HG03095 (cell line): Measurements from ENCODE around the gene C1orf198.

Source experiments
- ATAC-seq: cut with Tn5 transposase; IDR thresholded peaks from one replicate; pipeline ENCODE4 v1.9.1; 2021; ENCODE audit warnings: moderate library complexity; ENCODE audit not compliant: unreplicated experiment

C1orf198 gene, protein sequence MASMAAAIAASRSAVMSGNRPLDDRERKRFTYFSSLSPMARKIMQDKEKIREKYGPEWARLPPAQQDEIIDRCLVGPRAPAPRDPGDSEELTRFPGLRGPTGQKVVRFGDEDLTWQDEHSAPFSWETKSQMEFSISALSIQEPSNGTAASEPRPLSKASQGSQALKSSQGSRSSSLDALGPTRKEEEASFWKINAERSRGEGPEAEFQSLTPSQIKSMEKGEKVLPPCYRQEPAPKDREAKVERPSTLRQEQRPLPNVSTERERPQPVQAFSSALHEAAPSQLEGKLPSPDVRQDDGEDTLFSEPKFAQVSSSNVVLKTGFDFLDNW

DNA sequence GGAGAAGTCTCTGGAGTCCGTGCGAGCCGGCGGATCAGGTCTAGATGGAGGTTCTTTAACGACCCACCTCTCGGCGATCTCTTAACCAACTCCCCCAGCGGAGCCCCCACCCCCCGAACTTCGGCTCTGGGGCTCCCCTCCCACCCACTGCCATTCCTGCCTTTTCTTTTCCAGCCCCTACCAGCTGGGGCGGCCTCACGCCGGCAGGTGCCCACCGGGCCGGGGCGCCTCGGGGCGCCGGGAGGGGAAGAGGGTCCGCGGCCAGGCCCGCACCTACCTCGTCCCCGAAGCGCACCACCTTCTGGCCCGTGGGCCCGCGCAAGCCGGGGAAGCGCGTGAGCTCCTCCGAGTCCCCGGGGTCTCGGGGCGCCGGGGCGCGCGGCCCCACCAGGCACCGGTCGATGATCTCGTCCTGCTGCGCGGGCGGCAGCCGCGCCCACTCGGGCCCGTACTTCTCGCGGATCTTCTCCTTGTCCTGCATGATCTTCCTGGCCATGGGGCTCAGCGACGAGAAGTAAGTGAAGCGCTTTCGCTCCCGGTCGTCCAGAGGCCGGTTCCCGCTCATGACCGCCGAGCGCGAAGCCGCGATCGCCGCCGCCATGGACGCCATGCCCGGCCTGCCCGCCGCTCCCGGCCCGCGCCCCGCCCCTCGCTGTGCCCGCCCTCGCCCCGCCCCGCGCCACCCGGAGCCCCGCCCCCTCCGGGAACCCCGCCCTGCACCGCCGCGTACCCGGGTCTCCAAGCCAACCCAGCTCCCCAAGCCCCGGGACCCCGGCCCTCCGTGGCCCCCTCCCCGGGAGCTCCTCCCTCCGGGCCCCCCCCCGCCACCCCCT lies at the start of gene C1orf198:
TSS of gene C1orf198 (minus strand) at position 619 of the 833 bp plus-strand sequence. CDS start at position 610, 9 bp downstream.
- ATAC-seq, result peak; percentile 72

DNA sequence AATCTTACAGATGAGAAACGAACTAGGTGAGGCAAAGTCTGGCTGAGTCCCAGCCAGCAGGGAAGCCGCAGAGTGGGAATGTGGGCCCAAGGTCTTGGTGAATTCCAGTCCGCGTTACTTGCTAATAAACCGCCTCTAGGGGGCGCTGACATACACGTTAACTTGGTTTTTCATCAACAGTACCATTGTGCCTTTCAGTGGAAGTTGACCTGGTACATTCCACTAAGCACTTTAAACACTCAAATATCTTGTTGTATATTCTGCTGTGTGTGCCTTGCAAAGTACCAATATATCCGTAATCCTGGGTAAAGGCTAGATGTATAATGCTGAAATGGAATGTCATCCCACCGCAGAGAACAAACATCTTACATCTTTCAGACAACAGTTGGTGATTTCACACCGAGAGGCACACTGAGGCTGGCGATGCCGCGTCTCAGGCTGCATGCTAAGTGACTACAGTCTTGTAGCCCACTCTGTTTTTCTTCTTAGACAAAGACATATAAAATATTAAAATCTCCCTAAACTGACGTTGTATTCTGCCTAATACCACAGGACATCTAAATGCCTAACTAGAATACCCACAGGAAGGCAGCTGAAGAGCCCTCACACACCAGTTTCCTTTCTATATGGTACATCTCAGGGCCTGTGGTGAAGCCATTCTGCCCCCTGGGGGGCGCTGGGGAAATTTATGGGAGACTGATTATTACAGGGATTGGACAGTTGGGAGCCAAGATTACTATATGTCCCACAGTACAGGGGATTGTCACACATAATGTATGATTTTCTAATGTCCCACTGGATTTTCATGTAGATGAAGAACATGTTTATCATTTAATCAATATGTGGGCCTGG lies 49.2 kb upstream of the C1orf198 start:
- peak; percentile 64 for ATAC-seq

DNA sequence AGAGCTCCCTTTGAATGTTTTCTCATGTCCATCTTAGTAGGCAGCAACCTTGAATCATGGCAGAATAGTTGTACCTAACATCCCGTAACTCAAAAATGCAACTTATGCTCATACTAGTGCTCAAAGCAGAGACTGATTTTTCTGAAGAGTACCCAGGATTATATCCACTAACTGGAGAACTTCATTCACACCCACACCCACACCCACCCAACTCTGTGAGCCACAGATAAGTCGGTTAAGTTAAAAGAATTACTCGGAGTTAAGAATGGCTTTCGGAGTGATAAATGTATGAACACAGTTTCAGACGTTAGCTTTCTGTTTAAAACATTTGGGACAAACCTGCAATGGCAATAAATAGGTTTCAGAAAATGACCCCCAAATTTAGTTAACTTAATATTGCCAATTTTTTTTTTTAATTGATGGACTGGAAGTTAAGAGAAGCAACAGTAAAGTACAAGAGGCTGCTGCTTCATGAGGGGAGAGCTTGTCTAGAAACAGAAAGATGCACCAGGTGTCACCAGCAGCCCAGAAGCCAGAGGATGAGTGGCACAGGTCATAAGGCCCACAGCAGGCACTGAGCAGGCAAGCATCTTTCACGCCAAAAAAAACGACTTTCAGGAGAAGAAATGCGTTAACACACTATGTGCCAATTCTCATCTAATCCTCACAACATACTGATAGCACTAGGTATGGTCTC lies 48.4 kb upstream of the C1orf198 start:
- no peak for ATAC-seq

DNA sequence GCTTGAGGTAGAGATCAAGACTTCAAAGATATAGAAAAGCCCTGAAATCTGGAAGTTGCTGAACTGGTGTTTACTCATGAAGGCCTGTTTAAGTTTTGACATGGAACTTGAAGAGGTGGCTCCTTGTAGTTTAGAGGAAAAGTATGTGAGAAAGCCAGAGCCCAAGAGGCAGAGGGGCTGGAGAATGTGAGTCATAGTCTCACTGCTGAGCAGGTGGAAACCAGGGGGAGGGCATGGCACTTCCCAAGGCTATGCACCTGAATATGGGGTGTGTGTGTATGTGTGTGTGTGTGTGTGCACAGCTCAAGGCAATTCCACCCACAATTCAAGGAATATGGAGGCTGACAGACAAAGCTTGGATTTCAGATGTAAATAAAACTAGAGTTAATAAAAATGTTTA lies 46.8 kb upstream of the C1orf198 start:
- no peak for ATAC-seq

DNA sequence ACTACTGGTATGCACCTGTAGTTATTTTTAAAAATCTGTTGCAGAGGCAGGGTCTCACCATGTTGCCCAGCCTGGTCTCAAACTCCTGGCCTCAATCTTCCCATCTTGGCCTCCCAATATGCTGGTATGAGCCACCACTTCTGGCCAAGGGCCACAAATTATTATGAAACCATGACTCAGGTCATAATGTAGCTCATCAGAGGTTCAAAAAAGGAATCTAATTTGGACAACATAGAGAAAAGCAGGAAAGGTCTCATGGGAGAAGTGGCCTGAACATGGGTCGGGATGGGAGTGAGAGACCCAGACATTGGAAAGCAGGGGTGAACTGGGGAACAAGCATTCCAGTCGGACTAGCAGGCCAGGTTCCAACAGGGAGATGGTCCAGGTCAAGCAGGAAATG lies 45.2 kb upstream of the C1orf198 start:
- ATAC-seq, result no peak

DNA sequence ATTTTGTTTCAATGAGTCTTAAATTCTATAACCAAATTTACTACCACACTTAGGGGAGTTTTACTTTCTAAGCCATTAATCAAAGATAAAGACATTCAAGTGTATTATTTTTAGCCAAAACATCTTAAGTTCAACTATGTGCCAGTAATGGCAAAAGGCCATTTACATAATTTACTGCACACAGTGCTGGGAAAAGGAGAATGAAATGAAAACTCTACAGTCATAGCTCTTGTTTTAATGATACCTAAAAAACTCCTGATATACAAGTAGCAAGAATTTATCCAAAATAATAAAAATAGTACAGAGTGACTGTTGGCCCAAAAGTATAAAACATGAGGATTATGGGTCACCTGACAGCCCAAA lies 42.4 kb upstream of the C1orf198 start:
- no peak for ATAC-seq

DNA sequence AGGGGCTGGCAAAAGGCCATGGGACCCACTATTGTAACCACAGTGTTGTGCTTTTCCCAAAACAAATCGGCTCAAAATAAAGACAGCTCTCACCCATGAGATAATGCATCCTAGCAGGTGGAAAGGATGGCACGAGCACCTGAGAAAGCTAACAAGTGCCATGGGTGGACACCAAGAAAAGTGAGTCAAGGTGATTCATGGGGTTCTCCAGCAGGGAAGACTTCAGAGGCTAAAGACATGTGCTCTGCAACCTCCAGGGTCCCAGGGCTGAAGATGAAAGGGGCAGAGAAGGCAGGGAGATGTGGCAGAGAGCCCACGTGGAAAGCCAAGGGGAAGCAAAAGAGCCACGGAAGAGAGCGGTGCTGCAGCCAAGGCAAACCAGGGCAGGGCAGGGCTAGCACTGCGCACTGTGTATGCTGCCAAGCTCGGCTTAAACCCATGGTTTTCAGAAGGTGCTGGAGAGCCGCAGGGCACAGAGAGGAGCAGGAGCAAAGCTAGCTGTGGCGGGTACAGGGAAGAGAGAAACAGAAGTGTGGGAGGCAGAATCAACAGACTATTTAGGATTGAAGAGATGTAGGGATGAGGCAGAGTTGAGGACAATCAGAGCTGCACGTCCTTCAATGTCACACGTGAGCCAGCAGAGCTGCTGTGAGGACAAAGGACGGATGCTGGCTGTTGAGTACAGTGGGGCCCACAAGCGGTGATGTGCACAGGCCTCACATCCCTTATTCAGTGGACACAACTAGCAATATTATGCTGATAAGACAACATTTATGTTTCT lies 41.8 kb upstream of the C1orf198 start:
- ATAC-seq, result no peak

- ATAC-seq, result no peak
Observed at GRCh38 chr1:230907472-230908205, 39.3 kb upstream of the C1orf198 start.

- ATAC-seq, result no peak
Observed at GRCh38 chr1:230906226-230906625, 37.9 kb upstream of the C1orf198 start.

- ATAC-seq, result no peak
Observed at GRCh38 chr1:230905733-230906132, 37.4 kb upstream of the C1orf198 start.

DNA sequence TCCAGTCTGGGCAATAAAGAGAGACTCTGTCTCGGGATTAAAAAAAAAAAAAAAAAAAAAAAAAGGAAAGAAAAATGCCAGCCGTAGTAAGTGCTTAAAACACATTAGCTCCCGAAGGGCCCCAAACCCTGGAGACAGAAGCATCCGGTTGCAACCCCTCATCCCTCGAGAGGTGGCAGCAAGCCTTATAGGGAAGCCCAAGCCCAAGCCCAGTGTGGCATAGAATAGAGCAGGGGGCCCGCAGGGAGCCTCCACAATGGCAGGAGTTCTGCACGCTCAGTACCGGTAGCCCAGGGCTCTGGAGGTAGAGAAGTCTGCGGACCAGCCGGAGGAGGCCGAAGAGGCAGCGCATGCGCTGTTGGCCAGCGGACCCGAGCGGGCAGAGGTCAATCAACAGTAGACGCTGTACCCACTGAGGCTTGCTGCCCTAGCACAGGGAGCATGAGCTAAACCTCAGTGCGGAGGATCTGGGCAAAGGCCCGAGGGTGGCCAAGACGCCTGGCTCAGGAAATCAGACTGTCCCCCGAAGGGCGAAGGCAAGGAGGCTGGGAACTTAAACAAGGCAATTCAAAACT lies 34.1 kb upstream of the C1orf198 start:
- no peak for ATAC-seq

DNA sequence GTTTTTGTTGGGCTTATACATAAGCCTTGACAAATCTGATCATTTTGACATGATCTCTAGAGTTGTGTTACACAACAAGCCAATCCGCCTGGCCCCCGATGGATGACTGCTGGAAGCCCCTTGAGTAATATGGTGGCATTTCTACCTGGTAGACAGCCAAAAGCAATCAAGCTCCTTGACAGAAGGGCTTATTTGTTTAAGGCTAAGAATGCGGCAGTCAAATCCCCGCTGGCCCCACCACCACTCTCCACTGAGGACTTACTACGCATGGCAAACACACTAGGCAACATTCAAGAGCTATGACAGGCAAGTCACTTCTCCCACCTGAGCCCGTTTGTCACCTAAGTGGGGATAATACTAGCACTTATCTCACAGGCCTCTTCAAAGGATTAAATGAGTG lies 33.4 kb upstream of the C1orf198 start:
- no peak for ATAC-seq

DNA sequence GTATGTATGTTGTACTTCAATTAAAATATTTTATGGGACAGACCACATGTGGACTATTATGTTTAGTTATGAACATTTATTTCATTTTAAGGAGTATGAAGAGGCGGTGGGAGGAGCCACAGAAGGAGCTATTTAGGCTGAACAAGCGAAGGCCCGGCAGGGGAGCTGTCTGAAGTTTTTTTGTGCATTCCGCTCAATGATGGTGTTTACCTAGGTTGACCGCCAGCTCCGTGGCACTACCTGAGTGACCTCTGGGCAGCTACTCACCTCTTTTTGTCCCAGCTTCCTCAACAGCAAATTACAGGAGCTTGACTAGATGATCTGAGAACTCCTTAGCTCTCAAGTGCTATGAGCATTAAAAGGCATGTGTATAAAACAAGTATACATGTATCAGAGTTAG lies 32.7 kb upstream of the C1orf198 start:
- no peak for ATAC-seq

DNA sequence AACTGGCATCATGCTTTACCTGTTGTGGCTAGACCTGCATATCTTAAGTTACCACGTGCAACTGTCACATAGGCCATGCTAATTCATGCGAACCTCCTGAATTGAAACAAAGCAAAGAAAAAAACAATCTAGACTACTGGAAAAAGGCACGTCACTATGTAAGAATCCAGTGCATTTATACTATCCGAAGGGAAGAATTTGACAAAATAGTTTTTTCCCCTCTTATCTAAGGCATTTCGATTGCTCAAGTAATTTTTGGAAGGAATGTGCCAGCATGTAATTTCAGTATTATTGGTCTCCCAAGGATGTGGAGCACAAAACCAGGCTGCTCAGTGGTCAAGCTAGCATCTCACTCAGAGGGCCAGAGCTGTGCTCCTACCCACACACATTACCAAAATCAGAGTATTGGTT lies 31.5 kb upstream of the C1orf198 start:
- no peak for ATAC-seq

GRCh38 chr1:230898748-230899147 lies 30.4 kb upstream of the C1orf198 start:
- ATAC-seq, result no peak

- ATAC-seq, result no peak
Observed at GRCh38 chr1:230898144-230898543, 29.8 kb upstream of the C1orf198 start.

GRCh38 chr1:230896779-230897178 lies 28.5 kb upstream of the C1orf198 start:
- no peak for ATAC-seq

GRCh38 chr1:230895452-230895851 lies 27.1 kb upstream of the C1orf198 start:
- no peak for ATAC-seq

DNA sequence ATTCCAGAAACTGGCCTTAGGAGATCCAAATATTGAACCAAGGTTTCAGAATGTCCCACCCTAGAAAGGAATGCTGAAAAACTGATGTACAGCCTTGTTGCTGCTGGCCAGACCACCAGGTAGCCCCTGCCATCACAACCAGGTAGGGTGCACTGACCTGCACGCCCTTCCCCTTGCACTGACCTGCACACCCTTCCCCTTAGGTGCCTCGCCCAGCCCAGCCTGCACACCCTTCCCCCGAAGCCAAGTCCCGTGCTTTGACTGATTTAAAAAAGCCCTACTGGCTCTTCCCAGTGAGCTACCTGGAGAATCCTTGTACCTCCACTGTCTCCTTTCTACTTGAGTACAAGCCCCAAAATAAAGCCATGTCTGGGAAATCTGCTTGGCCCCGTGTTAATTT lies 26.3 kb upstream of the C1orf198 start:
- ATAC-seq, result no peak
